Measurements from ENCODE around the gene FSTL4. TPM values are rescaled to one million over a fixed set of nuclear protein-coding genes. Genes with fewer than 3 reads are reported as not detected.

FSTL4 gene
- total RNA-seq, 4 donors from 2014 or later: 0.33 to 0.78 (median 0.34) TPM; not detected in 1

GRCh38 chr5:133234273-133234672 lies 378.1 kb downstream of the FSTL4 start:
- Histone ChIP-seq H3K9me3 (no peaks in the 10 kb centered on the region), H3K4me3 (no peak overlapping the region), H3K36me3 (no peaks in the 10 kb centered on the region), H3K27ac (replicated peaks in 1 of 4) (no peak overlapping the region), H3K27me3 (no peaks in the 10 kb centered on the region), H3K4me1 (no peaks in the 10 kb centered on the region)
- DNase-seq (ENCODE audit: extremely low spot score): no peak
- 89% methylated on average over 3 of the region's 3 CpGs for WGBS
- TF ChIP-seq CTCF (IDR thresholded peaks at IDR 0.05) (no peak), POLR2AphosphoS5 (IDR thresholded peaks at IDR 0.05) (no peak), EP300 (IDR thresholded peaks at IDR 0.05) (no peak), POLR2A (IDR thresholded peaks at IDR 0.05; ENCODE audit: low read depth) (no peak)
- intact Hi-C loops (cut with DNase I): no loop called here

GRCh38 chr5:133233616-133234015 lies 378.7 kb downstream of the FSTL4 start:
- 89% methylated on average over 9 of the region's 9 CpGs for WGBS
- TF ChIP-seq POLR2AphosphoS5 (IDR thresholded peaks at IDR 0.05): no peak
- no peak for TF ChIP-seq POLR2A (IDR thresholded peaks at IDR 0.05; ENCODE audit: low read depth)
- no peak for TF ChIP-seq CTCF (IDR thresholded peaks at IDR 0.05)
- no peak for TF ChIP-seq EP300 (IDR thresholded peaks at IDR 0.05)
- no peak for DNase-seq (ENCODE audit: extremely low spot score)
- Histone ChIP-seq H3K27me3 (no peaks in the 10 kb centered on the region), H3K4me1 (no peaks in the 10 kb centered on the region), H3K36me3 (no peaks in the 10 kb centered on the region), H3K27ac (replicated peaks in 1 of 4) (no peak overlapping the region), H3K9me3 (no peaks in the 10 kb centered on the region), H3K4me3 (no peak overlapping the region)
- intact Hi-C loops (cut with DNase I): no loop called here

GRCh38 chr5:133232911-133233310 lies 379.4 kb downstream of the FSTL4 start:
- TF ChIP-seq EP300 (IDR thresholded peaks at IDR 0.05): no peak
- no peak for TF ChIP-seq POLR2A (IDR thresholded peaks at IDR 0.05; ENCODE audit: low read depth)
- no peak for TF ChIP-seq POLR2AphosphoS5 (IDR thresholded peaks at IDR 0.05)
- H3K4me3 ChIP-seq: no peak overlapping the region
- no peak overlapping the region for H3K27ac ChIP-seq (replicated peaks in 1 of 4)
- no peaks in the 10 kb centered on the region for H3K9me3 ChIP-seq
- no peaks in the 10 kb centered on the region for H3K4me1 ChIP-seq
- no peaks in the 10 kb centered on the region for H3K27me3 ChIP-seq
- intact Hi-C loops (cut with DNase I): no loop called here
- H3K36me3 ChIP-seq: no peaks in the 10 kb centered on the region
- DNase-seq (ENCODE audit: extremely low spot score): no peak
- WGBS: 95% methylated on average over 6 of the region's 7 CpGs

GRCh38 chr5:133232435-133232834 lies 379.9 kb downstream of the FSTL4 start:
- H3K36me3 ChIP-seq: no peaks in the 10 kb centered on the region
- no peaks in the 10 kb centered on the region for H3K27me3 ChIP-seq
- 88% methylated on average over 3 of the region's 3 CpGs for WGBS
- H3K27ac ChIP-seq (replicated peaks in 1 of 4): no peak overlapping the region
- no peak overlapping the region for H3K4me3 ChIP-seq
- H3K9me3 ChIP-seq: no peaks in the 10 kb centered on the region
- TF ChIP-seq POLR2AphosphoS5 (IDR thresholded peaks at IDR 0.05): no peak
- TF ChIP-seq EP300 (IDR thresholded peaks at IDR 0.05): no peak
- TF ChIP-seq POLR2A (IDR thresholded peaks at IDR 0.05; ENCODE audit: low read depth): no peak
- TF ChIP-seq CTCF (IDR thresholded peaks at IDR 0.05): no peak
- no peaks in the 10 kb centered on the region for H3K4me1 ChIP-seq
- intact Hi-C loops (cut with DNase I): no loop called here
- no peak for DNase-seq (ENCODE audit: extremely low spot score)

- WGBS: 77% methylated on average over 6 of the region's 6 CpGs
- DNase-seq (ENCODE audit: extremely low spot score): no peak
- TF ChIP-seq EP300 (IDR thresholded peaks at IDR 0.05): no peak
- no peak for TF ChIP-seq POLR2A (IDR thresholded peaks at IDR 0.05; ENCODE audit: low read depth)
- TF ChIP-seq POLR2AphosphoS5 (IDR thresholded peaks at IDR 0.05): no peak
- no peak for TF ChIP-seq CTCF (IDR thresholded peaks at IDR 0.05)
- Histone ChIP-seq H3K9me3 (no peaks in the 10 kb centered on the region), H3K27ac (replicated peaks in 1 of 4) (no peak overlapping the region), H3K4me3 (no peak overlapping the region), H3K4me1 (no peaks in the 10 kb centered on the region), H3K36me3 (no peaks in the 10 kb centered on the region), H3K27me3 (no peaks in the 10 kb centered on the region)
- intact Hi-C loops (cut with DNase I): no loop called here
Observed at GRCh38 chr5:133232011-133232410, 380.3 kb downstream of the FSTL4 start.
